GM19372 (cell line): ENCODE results near the gene SNUPN.
"Not testable (repeated sequence)": the region's sequence is repeated elsewhere in the genome, so short reads cannot be mapped to it uniquely, and the experiment has no call there.

Source experiments
- ATAC-seq: cut with Tn5 transposase; IDR thresholded peaks from one replicate; pipeline ENCODE4 v1.9.1; 2021; ENCODE audit warnings: mild to moderate bottlenecking, low read depth, moderate library complexity; ENCODE audit not compliant: unreplicated experiment

SNUPN gene

DNA sequence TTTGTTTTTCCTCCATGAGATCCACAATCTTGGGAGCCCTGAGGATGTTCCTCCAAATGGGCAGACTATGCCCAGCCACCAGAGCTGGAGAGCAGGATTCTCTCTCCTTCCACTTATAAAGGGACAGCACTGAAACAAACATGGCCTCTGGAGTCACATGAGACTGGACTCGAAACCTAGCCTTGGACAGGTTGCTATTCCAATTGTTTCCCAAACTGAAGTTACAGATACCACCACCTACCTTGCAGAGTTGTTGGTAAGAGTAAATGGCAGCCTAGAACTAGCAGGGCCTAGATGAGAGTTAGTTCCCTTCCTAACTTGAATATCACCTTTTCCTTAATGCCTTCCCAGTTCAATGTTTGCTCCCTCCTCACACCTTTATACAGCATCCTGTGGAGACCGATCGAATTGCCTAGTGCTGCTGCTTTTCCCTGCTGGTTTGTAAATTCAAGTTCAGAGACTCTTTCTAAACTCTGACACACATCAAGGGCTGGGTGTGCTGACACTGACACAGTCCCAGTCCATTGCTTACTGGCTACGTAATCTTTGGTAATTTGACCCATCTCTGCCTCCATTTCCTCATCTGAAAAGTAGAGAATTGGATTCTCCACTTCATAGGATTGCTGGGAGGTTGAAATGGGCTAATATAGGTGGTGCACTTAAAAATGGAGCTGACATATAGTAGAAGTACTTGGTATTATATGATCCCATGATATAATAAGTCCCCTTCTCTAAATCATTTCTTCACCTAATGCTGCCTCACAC is 11.9 kb upstream of the SNUPN start:
- no peak for ATAC-seq

DNA sequence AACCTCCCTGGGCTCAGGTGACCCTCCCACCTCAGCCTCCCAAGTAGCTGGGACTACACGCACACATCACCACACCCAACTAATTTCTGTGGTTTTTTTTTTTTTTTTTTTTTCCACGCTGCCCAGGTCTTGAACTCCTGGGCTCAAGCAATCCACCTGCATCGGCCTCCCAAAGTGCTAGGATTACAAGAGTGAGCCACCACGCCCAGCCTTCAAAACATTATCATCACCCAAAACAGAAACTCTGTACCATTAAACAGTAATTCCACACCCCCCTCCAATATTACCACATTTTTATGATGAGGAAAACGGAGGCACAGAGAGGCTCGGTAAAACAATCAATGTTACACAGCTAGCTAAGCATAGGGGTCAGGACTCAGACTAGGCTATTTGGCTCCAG is 10.5 kb upstream of the SNUPN start:
- ATAC-seq = no peak

DNA sequence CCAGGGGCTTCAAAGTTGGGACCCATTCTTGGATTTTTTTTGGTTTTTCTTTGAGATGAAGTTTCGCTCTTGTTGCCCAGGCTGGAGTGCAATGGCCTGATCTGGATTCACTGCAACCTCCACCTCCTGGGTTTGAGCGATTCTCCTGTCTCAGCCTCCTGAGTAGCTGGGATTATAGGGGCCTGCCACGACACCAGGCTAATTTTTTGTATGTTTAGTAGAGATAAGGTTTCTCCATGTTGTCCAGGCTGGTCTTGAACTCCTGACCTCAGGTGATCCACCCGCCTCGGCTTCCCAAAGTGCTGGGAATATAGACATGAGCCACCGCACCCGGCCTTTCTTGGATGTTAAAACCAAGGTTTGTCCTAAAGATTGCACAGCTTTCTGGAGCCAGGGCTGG is 8.4 kb upstream of the SNUPN start:
- not testable (repeated sequence) for ATAC-seq

DNA sequence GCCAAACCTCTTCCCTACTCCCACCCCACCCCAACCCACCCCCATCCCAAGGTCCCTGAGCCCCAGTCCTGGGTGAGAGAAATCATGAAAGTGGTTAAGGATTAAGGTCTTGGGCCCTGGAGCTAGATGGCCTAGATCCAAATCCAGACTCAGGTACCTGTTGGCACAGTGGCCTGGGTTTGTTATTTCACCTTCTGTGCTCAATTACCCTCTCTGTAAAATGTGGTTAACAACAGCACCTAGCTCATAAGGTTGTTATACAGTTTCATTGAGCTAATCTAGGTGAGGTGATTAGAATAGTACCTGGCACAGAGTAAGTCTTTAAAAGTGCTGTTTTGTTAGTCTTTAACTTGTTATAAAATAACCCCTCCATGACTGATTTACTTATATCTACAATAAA is 6.4 kb upstream of the SNUPN start:
- no peak for ATAC-seq

DNA sequence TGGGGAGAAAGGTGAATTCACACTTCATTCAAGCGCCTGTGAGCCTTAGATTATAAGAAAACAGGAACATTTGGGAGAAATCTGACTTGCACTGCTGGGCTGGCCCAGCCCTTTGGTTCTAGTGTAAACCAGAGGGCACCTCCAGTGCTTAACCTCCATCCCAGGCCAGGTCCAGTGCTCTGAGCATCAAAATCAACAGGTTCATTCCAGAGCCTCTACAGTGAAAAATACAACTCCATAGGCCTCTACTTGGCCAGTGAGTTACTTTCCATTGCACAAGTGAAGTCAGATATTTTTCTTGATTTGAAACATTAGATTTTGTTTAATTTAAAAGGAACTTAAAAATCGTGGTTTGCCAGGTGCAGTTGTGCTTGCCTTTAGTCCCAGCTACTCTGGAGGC is 3.0 kb downstream of the SNUPN start:
- ATAC-seq = no peak

DNA sequence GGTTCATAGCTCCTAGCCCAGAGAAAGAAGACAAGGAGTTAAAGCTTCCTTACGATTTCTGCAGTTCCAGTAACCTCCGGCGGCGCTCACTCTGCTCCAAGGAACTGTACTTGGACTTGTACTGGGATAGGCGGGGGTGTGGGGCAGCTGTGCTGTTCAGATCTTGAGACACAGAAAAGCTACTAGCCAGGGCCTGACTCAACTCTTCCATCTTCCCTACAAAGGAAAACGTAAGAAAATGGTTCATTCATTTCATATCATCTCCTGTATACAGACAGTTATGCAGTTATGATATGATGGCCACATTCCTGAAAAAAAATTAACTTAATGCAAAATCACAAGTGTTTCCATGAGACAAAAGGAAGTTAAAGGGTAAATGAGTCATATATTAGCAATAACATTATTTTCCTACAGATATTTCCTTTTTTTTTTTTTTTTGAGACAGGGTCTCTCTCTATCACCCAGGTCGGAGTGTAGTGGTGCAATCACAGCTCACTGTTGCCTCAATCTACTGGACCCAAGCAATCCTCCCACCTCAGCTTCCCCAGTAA is 4.6 kb downstream of the SNUPN start:
- ATAC-seq = no peak

DNA sequence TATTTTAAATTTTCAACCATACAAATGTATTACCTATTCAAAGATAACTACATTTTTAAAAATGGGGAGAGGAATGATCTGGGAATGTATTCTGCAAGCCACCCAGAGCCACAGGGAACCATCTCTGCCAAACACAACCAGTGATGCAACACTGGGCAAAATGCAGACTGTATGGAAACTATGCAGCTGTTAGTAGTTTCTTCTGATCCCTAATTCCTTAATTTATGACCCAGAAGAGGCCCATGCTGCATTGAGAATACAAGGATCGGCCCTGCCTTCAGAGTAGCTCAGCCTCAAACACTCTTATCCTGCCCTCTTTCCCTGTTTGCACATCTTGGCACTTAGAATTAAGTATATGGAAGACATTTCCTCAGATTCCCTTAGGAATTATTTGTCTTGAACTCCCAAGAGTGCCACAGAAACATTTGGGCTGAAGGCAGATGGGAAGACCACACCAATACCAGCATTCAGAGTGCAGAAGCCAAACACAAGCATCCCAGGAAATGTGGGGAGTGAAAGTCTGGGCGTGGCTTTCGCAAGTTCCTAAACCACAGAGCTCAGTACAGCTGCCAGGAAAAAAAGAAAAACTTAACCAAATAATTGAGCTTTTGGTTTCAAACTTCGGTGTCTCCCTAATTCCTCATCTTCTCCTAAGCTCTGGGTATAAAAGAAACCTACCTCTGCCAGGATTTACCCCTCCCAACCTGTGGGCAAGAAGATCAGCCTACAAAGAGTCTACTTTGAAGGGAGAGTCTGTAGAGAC is 5.3 kb downstream of the SNUPN start:
- ATAC-seq = no peak

DNA sequence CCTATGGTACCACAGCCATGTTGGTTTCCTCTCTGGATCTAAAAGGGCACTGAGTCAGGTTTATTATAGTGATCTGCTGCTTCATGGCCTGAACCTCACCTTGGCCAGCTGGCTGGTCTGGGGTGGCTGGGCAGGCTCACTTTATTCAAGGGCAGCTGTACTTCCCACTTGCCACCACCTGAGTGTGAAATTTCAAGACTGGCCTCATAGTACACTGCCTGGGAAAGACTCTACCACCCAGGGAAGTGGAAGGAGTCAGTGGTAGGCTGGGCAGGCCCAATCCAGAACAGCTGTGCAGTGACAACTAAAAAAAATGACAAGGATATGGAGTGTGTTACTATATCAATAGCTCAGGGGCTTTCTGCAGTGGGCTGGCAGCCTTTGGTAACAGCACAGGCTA is 8.8 kb downstream of the SNUPN start:
- ATAC-seq = no peak

DNA sequence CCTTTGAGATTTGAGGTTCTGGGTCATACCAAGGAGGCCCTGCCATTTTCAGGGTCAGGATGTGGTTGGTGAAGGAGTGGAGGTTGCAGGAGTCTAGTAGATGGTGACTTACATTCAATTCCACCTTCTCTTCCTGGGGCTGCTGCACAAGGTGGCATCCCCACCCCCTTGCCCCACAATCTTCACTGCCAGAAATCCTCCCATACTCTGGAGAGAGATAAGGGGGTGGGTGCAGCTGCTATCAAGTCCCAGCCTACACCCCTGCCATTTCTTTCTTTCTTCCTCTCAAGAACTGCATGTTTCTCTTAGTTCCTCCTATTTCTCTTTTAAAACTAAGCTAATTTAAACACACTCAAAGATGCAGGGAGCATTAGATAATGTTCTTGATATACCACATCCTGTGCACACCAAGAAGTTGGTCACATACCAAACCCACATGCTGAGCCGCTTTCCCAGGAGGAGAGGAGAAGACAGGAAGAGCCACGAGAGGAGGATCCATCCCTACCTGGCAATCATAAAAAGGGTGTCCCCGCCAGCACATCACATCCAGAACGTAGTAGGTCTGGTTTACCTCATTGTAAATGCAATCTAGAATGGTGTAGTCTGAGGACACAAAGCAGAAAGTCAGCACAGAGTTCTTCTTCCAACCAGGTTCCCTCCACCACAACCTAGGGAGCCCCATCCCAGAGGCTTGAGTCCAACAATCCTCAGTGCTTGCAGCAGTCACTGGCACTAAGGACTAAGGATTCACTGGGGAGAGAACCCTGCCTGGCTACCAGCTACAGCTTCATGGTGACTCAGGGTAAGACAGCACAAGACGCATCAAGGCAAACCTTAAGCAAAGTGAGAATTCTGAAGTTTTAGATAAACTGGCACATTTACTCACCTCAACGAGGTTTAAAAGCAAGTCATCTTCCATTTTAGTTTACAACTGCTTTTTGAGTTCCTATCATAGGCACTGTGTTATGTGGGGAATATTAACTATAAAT is 18.5 kb downstream of the SNUPN start:
- no peak for ATAC-seq

DNA sequence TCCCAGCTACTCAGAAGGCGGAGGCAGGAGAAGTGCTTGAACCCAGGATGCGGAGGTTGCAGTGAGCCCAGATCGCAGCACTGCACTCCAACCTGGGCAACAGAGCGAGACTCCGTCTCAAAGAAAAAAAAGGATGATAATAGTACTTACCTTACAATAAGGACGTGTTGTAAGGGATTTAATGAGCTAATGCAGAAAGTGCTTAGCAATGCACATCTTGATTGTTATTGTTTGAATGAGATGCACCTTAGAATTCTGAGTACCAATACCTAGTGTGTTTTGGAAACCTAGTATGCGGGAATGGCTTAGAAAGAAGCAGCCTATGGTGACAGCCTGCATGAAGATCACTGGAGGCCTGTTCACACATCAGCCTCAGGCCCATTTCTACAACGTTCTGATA is 19.5 kb downstream of the SNUPN start:
- no peak for ATAC-seq

DNA sequence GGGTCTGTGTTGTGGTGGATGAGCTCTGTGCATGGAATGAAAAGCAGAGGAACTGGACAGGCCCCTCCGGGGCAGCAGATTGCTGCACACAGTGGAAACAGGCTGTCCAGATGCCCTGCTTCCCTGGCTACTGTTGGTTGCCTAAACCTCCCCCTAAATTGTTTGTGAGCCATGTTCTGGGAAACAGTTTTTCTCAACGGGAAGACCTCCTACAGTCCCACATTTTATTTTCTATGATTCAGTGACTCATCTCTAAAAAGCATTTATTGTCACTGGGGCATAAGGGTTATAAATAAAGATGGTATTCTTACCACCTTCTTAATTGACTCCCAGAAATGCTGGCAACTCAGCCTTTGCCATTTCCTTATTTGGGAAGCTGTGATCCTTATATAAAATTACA is 26.1 kb downstream of the SNUPN start:
- ATAC-seq = no peak

DNA sequence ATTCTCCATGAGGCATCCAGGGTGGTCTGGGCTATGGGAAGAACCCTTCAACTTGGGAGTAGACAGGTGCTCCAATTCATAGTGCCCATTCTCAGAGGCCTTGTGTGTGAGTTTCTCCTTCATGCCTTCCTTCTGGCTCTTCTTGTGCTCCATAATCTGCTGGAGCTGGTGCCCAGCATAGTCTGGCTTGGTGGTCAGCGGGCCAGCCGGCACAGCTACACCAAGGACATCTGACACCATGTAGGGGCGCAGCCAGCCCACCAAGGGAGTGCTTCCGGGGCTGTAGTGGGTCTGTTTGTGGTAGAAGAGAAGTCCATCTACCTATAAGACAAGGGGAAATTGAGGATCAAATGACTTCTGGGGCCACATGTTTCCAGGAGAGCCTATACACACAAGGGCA is 27.2 kb downstream of the SNUPN start:
- no peak for ATAC-seq

DNA sequence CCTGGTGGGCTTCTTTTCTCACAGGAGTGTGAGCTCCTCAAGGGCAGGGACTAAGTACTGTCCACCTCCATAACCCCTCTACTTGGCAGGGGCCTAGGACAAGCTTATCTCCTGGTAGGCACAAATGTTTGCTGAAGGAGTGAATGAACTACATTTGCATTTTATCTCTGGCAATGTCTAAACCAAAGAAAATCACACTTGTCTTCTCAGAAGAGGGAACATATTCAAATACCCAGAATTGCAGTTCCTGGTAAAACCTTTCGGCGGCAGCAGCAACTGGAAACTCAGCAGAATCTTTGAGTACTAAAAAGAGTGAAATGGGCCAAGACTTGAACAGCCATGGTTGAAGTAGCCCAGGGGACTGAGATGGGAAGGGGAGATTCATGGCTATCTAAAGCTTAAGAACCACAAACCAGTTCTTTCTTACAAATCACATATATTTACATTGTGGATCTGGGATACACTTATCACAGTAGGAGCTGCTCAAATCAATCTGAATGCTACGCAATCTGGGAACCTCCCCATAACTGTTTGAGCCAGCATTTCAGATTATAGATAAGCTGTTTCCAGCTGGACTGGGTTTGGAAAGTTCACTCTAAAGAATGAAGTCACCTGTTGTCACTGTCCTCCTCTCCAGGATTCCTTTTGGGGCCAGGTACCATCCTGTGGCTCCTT is 27.7 kb downstream of the SNUPN start:
- no peak for ATAC-seq

DNA sequence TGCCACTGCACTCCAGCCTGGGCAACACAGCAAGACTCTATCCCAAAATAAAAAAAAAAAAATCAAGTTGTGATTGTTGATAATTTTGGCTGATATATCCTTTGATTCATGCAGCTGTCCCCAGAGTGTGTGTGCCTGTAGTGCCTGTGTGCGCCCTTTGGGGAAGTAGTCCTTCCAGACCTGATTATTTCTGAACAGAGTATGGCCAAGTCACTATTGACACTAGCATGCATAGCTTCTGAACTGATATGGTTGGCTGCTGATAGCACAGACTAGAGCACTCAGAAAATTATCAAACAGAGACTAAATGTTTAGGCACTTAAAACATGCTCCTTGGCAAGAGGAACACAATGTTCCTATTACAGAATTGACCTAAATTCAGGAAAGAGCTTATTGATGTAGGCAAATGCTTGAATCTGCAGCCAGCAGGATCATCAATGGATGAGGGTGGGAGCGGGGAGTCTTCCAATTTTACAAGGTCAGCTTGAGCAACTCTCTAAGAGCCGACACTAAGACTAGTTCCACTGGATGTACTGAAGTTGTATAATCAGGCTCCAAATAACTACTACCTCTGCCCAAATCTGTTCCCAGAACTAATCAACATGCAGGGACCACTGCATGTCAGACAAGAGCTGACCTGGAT is 28.7 kb downstream of the SNUPN start:
- no peak for ATAC-seq

DNA sequence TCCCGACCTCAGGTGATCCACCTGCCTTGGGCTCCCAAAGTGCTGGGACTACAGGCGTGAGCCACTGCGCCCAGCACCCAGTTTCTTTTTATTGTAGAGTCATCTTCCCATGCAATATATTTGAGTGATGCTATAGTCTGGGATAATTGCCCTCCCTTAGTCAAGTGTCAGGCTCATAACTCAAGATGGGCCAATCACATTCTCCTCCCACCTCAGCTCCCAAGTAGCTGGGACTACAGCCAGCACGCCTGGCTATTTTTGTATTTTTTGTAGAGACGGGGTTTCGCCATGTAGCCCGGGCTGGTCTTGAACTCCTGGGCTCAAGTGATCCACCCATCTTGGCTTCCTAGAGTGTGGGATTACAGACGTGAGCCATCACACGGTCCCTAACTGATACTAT is 31.2 kb downstream of the SNUPN start:
- ATAC-seq = no peak

DNA sequence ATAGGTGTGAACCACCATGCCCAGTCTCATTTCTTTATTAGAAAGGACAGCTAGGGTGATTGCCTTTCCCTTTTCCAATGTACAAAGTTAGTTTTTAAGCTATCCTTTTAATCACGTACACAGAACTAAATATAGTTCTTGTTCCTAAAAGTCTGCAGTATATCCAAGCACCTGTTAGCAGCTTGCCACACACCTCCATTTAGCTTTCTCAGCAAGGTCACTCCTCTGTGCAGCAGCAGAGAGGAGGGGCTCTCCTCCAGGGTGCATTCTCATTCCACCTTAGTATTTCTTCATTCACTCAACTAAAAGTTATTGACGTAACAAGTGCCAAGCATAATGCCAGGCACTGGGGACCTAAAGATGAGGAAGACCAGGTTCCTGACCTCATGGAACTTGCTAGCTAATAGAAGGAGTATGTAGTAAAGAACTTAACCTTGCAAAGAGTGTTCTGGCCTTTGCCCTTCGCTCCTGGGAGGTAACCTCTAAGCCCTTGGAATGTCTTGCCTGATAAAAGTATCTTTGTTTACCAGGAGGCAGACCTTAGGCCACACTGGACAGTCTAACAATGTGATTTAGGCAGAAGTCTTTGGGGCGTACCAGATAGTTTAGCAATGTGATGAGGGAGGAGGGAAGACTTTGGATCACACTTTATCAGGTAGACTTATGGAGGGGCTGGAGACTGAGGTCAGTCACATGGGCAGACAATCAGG is 33.7 kb downstream of the SNUPN start:
- ATAC-seq = no peak

DNA sequence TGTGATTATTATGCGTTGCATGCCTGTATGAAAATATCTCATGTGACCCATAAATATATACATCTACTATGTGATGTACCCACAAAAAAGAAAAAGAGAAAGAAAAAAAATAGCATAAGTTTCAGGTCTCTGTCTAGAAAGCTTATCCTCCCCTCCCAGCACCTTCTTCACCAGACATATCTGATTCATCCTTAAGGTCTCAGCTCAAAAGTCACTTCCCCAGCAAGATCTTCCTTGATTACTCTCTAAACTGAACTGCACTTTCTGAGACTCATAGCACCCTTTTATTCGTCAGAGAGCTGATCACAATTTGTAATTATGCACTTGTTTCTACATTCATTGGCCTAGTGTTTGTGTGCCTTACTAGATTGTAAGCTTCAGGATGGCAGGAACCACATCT is 35.3 kb downstream of the SNUPN start:
- no peak for ATAC-seq

DNA sequence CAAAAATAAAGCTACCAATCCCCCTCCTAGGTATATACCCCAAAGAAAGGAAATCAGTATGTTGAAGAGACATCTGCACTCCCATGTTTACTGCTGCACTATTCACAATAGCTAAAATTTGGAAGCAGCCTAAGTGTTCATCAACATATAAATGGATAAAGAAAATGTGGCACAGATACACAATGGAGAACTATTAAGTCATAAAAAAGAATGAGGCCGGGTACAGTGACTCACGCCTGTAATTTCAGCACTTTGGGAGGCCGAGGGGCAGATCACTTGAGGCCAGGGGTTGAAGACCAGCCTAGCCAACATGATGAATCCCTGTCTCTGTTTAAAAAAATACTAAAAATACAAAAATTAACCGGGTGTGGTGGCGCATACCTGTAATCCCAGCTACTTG is 36.5 kb downstream of the SNUPN start:
- ATAC-seq = no peak

DNA sequence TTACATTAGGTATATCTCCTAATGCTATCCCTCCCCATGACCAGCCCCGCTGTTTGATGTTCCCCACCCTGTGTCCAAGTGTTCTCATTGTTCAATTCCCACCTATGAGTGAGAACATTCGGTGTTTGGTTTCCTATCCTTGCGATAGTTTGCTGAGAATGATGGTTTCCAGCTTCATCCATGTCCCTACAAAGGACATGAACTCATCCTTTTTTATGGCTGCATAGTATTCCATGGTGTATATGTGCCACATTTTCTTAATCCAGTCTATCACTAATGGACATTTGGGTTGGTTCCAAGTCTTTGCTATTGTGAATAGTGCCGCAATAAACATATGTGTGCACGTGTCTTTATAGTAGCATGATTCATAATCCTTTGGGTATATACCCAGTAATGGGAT is 39.1 kb downstream of the SNUPN start:
- not testable (repeated sequence) for ATAC-seq
